ENCODE data around the gene ST3GAL4.
"Not testable (repeated sequence)": the region's sequence is repeated elsewhere in the genome, so short reads cannot be mapped to it uniquely, and the experiment has no call there.

ST3GAL4 gene

GRCh38 chr11:126366064-126366822 is 10.8 kb downstream of the ST3GAL4 start:
- no peak for DNase-seq

DNA sequence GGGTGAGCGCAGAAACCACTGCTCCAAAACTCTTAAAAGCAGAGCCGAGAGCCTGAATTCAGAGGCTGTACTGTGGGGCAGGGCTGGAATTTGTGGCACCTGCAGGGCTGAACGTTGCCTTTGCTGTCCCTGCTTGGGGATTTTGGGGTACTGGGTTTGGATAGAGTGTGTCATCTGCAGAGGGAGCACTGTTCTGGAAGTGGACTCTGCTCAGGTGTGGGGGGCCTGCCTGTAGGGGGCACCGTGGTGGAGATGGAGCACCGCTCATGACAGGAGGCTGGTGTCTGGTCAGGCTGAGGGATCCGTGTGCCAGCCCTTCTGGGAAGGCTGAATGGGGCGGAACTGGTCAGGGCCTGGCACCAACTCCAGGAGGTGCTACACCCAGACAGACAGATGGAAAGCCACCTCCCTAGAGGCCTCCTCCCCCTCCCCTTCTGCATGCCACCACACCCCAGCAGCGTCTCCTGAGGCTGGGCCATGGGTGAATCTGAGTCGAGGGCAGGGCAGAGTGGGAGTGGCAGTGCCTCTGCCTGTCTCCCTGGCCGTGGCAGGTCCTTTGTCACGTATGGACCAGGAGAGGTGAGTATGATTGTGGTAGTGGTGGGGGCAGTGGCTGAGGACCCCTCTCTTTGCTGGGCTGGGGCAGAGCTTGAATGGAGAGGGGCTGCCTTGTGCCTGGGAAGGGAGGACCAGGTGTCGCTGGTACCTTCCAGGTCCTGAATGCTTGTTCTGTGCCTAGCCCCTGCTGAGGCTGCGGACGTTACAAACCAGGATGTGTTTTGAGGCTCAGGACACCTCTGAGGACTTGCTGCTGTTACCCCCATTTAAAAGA is 11.6 kb downstream of the ST3GAL4 start:
- DNase-seq: not testable (repeated sequence)

DNA sequence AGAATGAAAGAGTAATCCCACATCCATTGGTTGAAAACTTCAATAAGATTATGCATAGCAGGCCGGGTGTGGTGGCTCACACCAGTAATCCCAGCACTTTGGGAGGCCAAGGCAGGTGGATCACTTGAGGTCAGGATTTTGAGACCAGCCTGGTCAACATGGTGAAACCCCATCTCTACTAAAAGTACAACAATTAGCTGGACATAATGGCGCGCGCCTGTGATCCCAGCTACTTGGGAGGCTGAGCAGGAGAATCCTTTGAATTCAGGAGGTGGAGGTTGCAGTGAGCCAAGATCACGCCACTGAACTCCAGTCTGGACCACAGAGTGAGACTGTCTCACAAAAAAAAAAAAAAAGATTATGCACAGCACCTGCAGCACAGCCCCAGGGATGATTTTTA is 12.3 kb downstream of the ST3GAL4 start:
- DNase-seq: not testable (repeated sequence)

DNA sequence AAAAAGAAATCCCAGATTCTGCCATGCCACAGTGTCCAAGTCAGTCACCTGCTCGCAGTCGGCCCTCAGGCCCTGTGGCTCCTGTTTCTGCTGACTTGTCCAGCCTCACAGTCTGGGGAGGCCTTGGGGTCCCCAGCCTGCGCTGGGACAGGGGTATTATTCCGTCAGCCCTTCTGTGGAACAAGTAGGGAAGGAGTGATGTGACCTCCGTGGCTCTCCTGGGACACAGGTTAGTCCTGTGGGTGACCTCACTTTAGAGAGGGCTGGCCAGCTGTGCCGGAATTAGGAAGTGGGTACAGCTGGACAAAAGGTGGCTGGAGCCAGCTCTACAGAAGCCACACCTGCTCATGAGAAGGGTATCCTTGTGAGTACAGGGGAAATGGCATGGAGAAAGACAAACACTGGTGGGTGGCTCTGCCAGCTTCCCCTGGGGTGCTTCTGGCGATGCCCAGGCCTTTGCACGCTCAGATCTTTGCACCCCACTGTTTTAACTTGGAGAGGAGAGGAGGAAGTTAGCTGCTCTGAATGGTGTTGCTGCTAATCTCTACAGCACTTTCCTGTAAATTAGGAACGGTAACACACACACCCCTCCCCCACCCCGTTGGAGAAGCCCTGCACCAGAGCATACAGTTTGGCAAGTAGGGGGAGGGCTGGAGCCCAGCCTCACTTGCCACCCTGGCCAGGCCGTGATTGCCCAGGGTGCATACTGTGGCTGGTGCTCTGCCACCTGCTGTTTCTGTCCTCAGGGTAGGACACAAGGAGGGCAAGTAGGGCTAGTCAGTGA is 13.0 kb downstream of the ST3GAL4 start:
- DNase-seq: not testable (repeated sequence)

DNA sequence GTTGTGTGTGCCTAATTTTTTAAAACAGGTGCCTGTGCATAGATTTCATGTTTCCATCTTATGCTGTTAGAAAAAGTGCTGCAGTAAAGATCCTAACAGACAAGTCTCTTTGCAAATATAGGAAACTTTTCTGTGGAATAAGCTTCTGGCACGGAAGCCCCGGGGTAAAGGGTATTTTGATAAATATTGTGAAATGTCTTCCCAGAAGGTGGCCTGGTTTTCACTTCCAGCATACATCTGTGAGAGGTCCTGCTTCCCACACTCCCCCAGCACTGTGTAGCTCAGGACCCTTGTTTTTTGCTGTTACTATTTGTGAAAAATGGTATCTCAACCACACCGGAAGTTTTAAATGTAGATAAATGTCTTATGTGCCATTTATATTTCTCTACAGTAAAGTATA is 14.5 kb downstream of the ST3GAL4 start:
- no peak for DNase-seq

DNA sequence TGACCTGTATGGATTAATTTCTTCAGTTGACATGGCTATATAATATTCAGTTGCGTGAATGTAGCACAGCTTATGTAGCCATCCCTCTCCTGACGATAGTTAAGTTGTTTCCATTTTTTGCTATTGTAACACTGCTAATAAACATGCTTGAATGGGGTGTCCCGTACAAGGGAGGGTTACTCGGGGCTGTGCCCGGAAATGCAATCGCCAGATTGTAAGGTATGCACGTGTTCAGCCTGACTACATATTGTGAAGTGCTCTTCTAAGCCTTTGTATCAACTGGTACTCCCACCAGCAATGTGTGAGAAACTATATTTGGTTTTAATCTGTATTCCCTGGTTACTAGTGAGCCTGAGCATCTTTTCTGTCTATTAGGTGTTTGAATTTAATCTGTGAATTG is 16.1 kb downstream of the ST3GAL4 start:
- no peak for DNase-seq

- DNase-seq: not testable (repeated sequence)
Measured at GRCh38 chr11:126373389-126374066, 18.0 kb downstream of the ST3GAL4 start.

GRCh38 chr11:126374562-126375300 is 19.2 kb downstream of the ST3GAL4 start:
- DNase-seq: not testable (repeated sequence)

DNA sequence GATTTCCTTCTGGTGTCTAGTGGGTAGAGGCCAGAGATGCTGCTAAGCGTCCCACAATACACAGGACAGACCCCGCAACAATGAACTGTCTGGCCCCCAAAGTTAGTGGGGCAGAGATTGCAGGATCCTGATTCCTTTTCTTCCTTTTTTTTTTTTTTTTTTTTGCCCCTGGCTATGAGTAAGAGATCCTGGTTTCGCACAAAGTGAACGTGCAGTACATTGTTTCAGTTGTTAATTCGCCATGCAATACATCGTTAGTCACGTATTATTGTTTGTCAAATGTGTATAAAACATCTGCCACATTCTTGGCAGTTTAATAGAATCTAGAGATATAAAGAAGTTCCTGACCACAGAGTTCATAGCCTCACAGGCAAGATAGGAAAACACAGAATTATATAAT is 20.2 kb downstream of the ST3GAL4 start:
- no peak for DNase-seq

DNA sequence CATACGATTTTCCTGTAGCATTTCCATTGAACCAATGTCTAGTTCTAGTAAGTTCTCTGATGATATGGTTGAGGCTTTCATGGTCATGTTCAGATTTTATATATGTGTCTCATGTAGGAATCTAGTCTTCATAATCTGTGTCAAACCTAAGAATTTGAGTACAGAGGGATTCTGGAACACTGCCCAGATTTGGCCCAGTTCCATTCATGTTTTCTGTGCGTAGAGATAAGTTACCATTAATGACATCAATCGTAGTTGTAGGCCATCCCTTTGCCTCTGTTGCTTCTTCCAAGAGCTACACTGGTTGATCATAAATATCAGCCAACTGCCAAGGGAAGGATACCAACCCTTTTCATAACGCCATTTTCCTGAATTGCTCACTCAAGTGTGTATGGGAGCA is 23.3 kb downstream of the ST3GAL4 start:
- no peak for DNase-seq

DNA sequence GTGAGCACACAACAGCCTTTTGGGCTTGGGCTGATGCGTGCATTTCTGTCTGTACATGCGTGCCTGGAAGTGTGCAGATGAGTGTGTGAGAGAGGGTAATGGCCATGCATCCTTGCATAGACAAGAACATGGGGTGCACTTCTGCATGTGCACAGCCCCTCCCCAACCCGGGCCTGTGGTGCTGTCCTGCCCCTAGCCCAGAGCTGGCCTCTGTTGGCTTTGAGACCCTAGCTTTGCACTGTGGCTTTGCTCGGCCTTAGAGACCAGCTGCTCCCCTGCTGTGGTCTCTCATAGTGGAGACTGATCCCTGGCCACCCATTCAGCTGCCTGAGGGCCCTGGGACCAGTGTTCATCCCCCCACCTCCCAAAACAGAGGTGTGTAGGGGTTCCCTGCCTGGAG is 25.4 kb downstream of the ST3GAL4 start:
- DNase-seq: no peak

DNA sequence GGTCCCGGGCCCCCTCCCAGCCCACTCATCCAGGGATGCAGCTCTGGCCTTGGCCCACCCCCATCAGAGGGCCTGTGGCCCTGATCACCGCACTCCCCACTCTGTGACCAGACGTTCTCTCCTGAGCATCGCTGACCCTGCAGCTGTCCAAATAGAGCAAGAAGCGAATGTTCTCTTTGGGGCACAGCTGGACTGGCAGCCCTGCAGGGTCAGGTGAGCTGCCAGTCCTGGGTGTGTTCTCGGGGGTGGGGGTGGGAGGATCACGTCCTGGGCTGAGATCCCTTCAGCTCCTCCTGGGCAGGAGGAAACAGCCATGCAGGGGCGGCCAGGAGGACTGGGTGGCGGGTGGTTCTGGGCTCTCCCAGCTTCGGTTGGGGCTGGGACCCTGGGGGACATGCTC is 26.5 kb downstream of the ST3GAL4 start:
- DNase-seq: not testable (repeated sequence)

- DNase-seq: not testable (repeated sequence)
Measured at GRCh38 chr11:126382641-126383040, 27.2 kb downstream of the ST3GAL4 start.

DNA sequence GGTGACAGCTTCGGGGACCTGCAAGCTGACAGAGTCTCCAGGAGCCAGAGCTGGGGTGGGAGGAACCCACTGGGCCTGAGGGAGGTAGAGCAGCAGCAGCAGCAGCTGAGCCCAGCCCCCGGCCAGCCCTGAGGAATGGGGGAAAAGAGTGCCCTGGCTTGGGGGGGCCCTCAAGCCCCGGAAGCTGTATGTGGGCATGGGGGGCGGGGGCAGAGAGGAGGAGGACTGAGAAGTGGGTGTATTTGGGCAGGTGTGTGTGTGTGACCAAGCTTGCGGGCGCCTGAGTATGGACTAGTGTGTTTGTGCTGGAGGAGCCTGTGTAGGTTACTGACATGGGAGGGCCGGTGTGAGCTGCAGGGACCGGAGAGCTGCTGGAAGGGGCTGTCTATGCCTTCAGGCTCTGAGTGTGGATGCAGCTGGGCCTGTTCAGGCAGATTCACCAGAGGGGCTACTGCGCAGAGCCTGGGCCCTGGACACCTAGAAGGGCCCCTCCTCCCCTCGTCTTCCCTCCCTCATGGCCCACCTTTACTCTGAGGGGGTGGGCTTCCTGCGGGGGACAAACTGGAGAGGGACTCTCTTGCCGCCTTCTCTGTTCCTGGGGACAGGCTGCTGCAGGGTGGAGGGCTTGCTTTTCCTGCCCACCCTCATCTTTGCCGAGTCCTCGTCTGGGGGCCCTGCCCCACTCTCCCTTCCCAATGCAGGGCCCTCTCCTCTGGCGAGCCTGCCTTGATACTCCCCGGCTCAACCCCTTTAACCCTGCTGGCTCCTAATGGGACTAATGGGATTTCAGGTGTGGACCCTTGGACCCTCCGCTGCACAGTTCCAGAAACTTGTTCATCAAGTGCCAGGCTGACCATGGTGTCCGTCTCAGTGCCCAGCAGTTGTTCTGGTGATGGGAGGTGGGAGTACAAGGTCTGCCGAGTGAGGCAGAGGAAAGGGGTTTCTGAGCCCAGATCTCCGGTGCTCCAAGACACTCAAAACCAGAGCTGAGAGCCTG is 28.2 kb downstream of the ST3GAL4 start:
- DNase-seq: no peak

- no peak for DNase-seq
Measured at GRCh38 chr11:126384449-126385070, 29.1 kb downstream of the ST3GAL4 start.

DNA sequence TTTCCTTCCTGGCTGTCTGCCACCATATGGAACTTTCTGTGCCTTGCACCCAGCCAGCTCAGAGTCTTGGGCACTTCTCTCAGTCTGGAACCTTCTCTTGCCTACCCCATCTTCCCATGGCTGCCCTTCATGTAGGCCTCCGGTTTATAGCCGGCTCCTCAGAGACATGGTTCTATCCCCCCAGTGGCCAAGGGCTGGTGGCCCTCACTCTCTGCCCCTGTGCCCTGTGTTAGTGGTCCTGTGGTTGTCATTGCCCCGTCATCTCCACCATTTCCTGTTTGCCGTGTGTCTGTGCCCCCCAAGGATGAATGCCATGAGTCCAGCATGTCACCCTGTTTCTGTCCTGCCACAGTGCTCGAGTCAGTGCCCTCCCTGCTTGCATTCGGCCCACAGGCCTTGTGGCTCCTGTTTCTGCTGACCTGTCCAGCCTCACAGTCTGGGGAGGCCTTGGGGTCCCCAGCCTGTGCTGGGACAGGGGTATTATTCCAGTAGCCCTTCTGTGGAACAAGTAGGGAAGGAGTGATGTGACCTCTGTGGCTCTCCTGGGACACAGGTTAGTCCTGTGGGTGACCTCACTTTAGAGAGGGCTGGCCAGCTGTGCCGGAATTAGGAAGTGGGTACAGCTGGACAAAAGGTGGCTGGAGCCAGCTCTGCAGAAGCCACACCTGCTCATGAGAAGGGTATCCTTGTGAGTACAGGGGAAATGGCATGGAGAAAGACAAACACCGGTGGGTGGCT is 30.7 kb downstream of the ST3GAL4 start:
- DNase-seq: no peak

GRCh38 chr11:126386729-126387071 is 31.2 kb downstream of the ST3GAL4 start:
- not testable (repeated sequence) for DNase-seq

GRCh38 chr11:126387857-126388256 is 32.4 kb downstream of the ST3GAL4 start:
- DNase-seq: no peak

- DNase-seq: no peak
Measured at GRCh38 chr11:126390272-126390867, 34.9 kb downstream of the ST3GAL4 start.

Data from activated effector memory CD4-positive, alpha-beta T cell treated with Interleukin-2 at 50 U/mL for 16 hours (primary cell).